ENCODE data around the gene ETNK2. TPM values are rescaled to one million over a fixed set of nuclear protein-coding genes. Genes with fewer than 3 reads are reported as not detected.
A peak's percentile ranks its signal among the peaks of the same experiment; 100 is the strongest.

The ETNK2 gene
- total RNA-seq, 2 donors from 2014 or later: 16.7 to 24.4 TPM

DNA sequence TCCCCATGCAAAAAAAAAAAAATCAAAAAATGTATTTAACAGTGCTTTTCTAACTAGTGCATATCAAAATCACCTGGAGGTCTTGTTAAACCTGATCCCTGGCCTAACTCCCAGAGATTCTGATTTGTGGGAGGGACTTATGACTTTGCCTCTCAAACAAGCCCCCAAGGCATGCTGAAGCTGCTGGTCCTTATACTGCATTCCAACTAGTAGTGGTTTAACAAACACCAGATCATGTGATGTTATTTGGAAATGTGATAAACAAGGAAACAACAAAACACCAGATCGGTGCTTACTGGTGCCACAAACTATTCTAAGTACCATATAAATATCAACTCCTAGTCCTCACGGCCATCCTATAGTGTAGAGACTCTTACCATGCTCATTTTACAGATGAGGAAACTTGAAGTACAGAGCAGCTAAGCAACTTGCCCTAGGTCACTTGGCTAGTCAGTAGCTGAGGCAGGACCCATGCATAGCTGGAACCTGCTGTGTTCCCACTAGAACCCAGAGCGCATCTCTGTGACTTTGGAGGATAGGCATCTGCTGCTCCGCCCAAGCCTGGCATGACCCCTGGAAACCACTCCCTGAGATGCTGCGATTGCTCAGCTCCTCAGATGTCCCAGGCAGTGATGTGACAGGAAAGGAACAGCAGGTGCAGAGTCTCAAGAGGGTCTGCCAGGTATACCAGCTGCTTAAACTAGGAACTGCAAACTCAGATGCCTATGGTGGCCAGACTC is 40.8 kb downstream of the ETNK2 start:
- peaks cover 39% of the 10 kb centered on the region for H3K4me1 Mint-ChIP-seq
- no peak overlapping the region for H3K27ac ChIP-seq (ENCODE audit: low read depth, low read length)
- H3K4me3 ChIP-seq (ENCODE audit: low read length): no peak overlapping the region
- H3K27ac Mint-ChIP-seq: no peak overlapping the region
- no peaks in the 10 kb centered on the region for H3K9me3 Mint-ChIP-seq
- no peaks in the 10 kb centered on the region for H3K27me3 ChIP-seq (ENCODE audit: control insufficient read depth, insufficient read depth, low read length, poor library complexity, severe bottlenecking)
- H3K27me3 Mint-ChIP-seq (ENCODE audit: insufficient read depth): no peaks in the 10 kb centered on the region
- H3K36me3 ChIP-seq (ENCODE audit: control insufficient read depth, insufficient read depth, low read length): peaks cover 16% of the 10 kb centered on the region
- WGBS, 2 experiments (ENCODE audit: insufficient coverage in 1 of 2, insufficient read length in 1 of 2): 86 to 97% methylated on average over 3 to 5 of the region's 5 CpGs
- H3K9ac ChIP-seq (ENCODE audit: extremely low read depth, low read length, poor library complexity, severe bottlenecking): no peak overlapping the region
- no peak for DNase-seq
- H3K4me3 Mint-ChIP-seq: no peak overlapping the region
- TF ChIP-seq, protein P1, sequence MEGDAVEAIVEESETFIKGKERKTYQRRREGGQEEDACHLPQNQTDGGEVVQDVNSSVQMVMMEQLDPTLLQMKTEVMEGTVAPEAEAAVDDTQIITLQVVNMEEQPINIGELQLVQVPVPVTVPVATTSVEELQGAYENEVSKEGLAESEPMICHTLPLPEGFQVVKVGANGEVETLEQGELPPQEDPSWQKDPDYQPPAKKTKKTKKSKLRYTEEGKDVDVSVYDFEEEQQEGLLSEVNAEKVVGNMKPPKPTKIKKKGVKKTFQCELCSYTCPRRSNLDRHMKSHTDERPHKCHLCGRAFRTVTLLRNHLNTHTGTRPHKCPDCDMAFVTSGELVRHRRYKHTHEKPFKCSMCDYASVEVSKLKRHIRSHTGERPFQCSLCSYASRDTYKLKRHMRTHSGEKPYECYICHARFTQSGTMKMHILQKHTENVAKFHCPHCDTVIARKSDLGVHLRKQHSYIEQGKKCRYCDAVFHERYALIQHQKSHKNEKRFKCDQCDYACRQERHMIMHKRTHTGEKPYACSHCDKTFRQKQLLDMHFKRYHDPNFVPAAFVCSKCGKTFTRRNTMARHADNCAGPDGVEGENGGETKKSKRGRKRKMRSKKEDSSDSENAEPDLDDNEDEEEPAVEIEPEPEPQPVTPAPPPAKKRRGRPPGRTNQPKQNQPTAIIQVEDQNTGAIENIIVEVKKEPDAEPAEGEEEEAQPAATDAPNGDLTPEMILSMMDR (conservative IDR thresholded peaks at IDR 0.05): no peak
- H3K4me1 ChIP-seq (ENCODE audit: control insufficient read depth, insufficient read depth, low read length): peaks cover 4% of the 10 kb centered on the region
- H3K9me3 ChIP-seq (ENCODE audit: control insufficient read depth, low read length): no peaks in the 10 kb centered on the region
- H3K36me3 Mint-ChIP-seq (ENCODE audit: low read depth): peaks cover 15% of the 10 kb centered on the region

DNA sequence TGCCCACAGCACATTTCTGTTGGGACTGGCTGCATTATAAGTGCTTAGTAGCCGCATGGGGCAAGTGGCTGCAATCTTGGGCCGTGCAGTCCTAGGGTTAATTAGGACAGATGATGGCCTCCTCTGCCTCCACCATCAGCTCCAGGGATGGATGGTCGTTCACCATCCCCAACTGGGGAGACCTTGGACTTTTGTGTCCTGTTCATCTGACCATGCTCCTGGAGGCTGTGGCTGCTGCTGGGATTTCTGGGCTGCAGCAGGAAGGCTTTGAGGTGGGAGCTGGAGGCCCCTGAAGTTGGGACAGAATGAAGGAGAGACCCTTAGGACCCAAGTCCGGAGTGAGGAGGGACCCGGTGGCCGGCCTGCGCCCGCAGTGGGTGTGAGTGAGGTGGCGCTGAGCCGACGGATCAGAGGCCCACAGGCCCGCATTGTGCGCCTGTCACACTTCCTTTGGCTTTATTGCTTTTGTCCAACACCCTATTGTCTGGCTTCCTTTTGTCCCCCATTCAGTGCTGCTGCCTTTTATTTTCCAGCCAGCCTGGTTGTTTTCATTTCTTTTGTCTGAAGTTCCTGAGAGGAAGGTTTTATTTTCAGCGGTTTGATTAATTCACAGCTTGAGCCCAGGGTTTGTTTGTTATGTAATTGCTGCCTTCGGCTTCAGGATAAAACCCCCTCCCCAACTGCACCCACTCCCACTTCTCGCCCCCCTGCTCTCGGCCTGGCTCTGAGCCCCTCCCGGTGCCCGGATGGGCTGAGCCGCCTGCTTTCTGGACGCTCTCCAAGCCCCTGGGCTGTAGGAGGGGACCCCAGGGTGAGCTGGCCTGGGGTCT is 43.3 kb downstream of the ETNK2 start:
- peak; percentile 82 for DNase-seq
- Histone ChIP-seq H3K36me3 (ENCODE audit: control insufficient read depth, insufficient read depth, low read length) (no peaks in the 10 kb centered on the region), H3K27ac (ENCODE audit: low read depth, low read length) (peak overlapping the region; percentile 98), H3K9ac (ENCODE audit: extremely low read depth, low read length, poor library complexity, severe bottlenecking) (no peak overlapping the region), H3K27me3 (ENCODE audit: control insufficient read depth, insufficient read depth, low read length, poor library complexity, severe bottlenecking) (no peaks in the 10 kb centered on the region), H3K9me3 (ENCODE audit: control insufficient read depth, low read length) (no peaks in the 10 kb centered on the region), H3K4me3 (ENCODE audit: low read length) (no peak overlapping the region), H3K4me1 (ENCODE audit: control insufficient read depth, insufficient read depth, low read length) (peaks cover 10% of the 10 kb centered on the region)
- 14 to 16% methylated on average over 7 to 21 of the region's 21 CpGs for WGBS, 2 experiments (ENCODE audit: insufficient coverage in 1 of 2, insufficient read length in 1 of 2)
- Mint-ChIP-seq H3K9me3 (no peaks in the 10 kb centered on the region), H3K4me1 (peaks cover 49% of the 10 kb centered on the region), H3K27ac (peak overlapping the region; percentile 90), H3K4me3 (peak overlapping the region; percentile 41), H3K36me3 (ENCODE audit: low read depth) (no peaks in the 10 kb centered on the region), H3K27me3 (ENCODE audit: insufficient read depth) (no peaks in the 10 kb centered on the region)
- TF ChIP-seq, protein P1 (conservative IDR thresholded peaks at IDR 0.05): no peak

DNA sequence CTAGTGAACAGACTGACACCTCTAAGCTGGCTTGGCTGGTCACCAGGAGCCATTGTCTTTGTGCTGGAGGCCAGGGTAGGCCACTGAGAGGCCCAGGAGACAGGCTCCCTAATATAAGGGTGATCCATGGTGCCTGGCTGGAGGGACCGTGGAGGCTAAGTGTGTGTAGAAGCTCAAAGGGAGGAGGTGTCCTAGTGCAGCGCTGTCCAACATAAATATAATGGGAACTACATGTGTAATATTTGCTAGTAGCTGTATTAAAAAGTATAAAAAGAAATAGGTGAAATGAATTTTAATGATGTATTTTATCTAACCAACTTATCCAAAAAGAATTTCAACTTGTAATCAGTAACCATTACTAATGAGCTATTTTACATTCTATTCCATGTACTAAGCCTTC is 44.0 kb downstream of the ETNK2 start:
- no peak overlapping the region for H3K27ac Mint-ChIP-seq
- no peaks in the 10 kb centered on the region for H3K9me3 Mint-ChIP-seq
- Histone ChIP-seq H3K9me3 (ENCODE audit: control insufficient read depth, low read length) (no peaks in the 10 kb centered on the region), H3K4me3 (ENCODE audit: low read length) (no peak overlapping the region), H3K27me3 (ENCODE audit: control insufficient read depth, insufficient read depth, low read length, poor library complexity, severe bottlenecking) (no peaks in the 10 kb centered on the region), H3K9ac (ENCODE audit: extremely low read depth, low read length, poor library complexity, severe bottlenecking) (no peak overlapping the region), H3K36me3 (ENCODE audit: control insufficient read depth, insufficient read depth, low read length) (no peaks in the 10 kb centered on the region), H3K4me1 (ENCODE audit: control insufficient read depth, insufficient read depth, low read length) (peaks cover 12% of the 10 kb centered on the region), H3K27ac (ENCODE audit: low read depth, low read length) (peak overlapping the region; percentile 98)
- WGBS, 2 experiments (ENCODE audit: insufficient coverage in 1 of 2, insufficient read length in 1 of 2): 88 to 95% methylated on average over 1 to 2 of the region's 2 CpGs
- peaks cover 49% of the 10 kb centered on the region for H3K4me1 Mint-ChIP-seq
- no peak for DNase-seq
- H3K4me3 Mint-ChIP-seq: no peak overlapping the region
- TF ChIP-seq, protein P1 (conservative IDR thresholded peaks at IDR 0.05): no peak
- no peaks in the 10 kb centered on the region for H3K27me3 Mint-ChIP-seq (ENCODE audit: insufficient read depth)
- H3K36me3 Mint-ChIP-seq (ENCODE audit: low read depth): no peaks in the 10 kb centered on the region
